GM19467 (cell line): Measurements from ENCODE around the gene CNTNAP2.
"Not testable (repeated sequence)": the region's sequence is repeated elsewhere in the genome, so short reads cannot be mapped to it uniquely, and the experiment has no call there.

Experiments used
- ATAC-seq: cut with Tn5 transposase; IDR thresholded peaks from one replicate; pipeline ENCODE4 v1.9.1; 2021; ENCODE audit warnings: mild to moderate bottlenecking, moderate library complexity; ENCODE audit not compliant: unreplicated experiment

The CNTNAP2 gene

GRCh38 chr7:148435715-148436114 is 2319.1 kb downstream of the CNTNAP2 start:
- no peak for ATAC-seq

GRCh38 chr7:148436135-148436534 is 2319.5 kb downstream of the CNTNAP2 start:
- no peak for ATAC-seq

- no peak for ATAC-seq
Observed at GRCh38 chr7:148436571-148436970, 2320.0 kb downstream of the CNTNAP2 start.

GRCh38 chr7:148437043-148437442 is 2320.4 kb downstream of the CNTNAP2 start:
- no peak for ATAC-seq

GRCh38 chr7:148442141-148442655 is 2325.6 kb downstream of the CNTNAP2 start:
- no peak for ATAC-seq

GRCh38 chr7:148442933-148443332 is 2326.3 kb downstream of the CNTNAP2 start:
- ATAC-seq: no peak

- no peak for ATAC-seq
Observed at GRCh38 chr7:148445260-148446044, 2328.9 kb downstream of the CNTNAP2 start.

- peak; percentile 80 for ATAC-seq
Observed at GRCh38 chr7:148447221-148447849, 2330.7 kb downstream of the CNTNAP2 start.

- ATAC-seq: not testable (repeated sequence)
Observed at GRCh38 chr7:148451526-148451925, 2334.9 kb downstream of the CNTNAP2 start.

- ATAC-seq: no peak
Observed at GRCh38 chr7:148456351-148456750, 2339.8 kb downstream of the CNTNAP2 start.

GRCh38 chr7:148457310-148457921 is 2340.8 kb downstream of the CNTNAP2 start:
- ATAC-seq: no peak

- ATAC-seq: no peak
Observed at GRCh38 chr7:148458263-148458662, 2341.7 kb downstream of the CNTNAP2 start.

- no peak for ATAC-seq
Observed at GRCh38 chr7:148461392-148462179, 2345.0 kb downstream of the CNTNAP2 start.

GRCh38 chr7:148462774-148463173 is 2346.2 kb downstream of the CNTNAP2 start:
- ATAC-seq: not testable (repeated sequence)

GRCh38 chr7:148463210-148463609 is 2346.6 kb downstream of the CNTNAP2 start:
- ATAC-seq: no peak

- ATAC-seq: no peak
Observed at GRCh38 chr7:148464947-148465346, 2348.3 kb downstream of the CNTNAP2 start.

- not testable (repeated sequence) for ATAC-seq
Observed at GRCh38 chr7:148465441-148465840, 2348.8 kb downstream of the CNTNAP2 start.

GRCh38 chr7:148466120-148466519 is 2349.5 kb downstream of the CNTNAP2 start:
- ATAC-seq: no peak

GRCh38 chr7:148468700-148469098 is 2352.1 kb downstream of the CNTNAP2 start:
- ATAC-seq: no peak
